Thyroid gland (tissue), 4 donors: Measurements from ENCODE around the gene CLSTN2.

Source experiments
- CTCF ChIP-seq, 6 experiments: fragments of 200-600 bp in 3 of 6; fragments of 450-650 bp in 3 of 6; sonication (generic) in 3 of 6; IDR thresholded peaks; one replicate each; pipeline ENCODE4 v1.5.1; 2016 to 2019; ENCODE audit warnings: antibody characterized with exemption in 6 of 6, mild to moderate bottlenecking in 2 of 6, inconsistent platforms in 1 of 6, moderate library complexity in 1 of 6
- POLR2A ChIP-seq, 2 donors: fragments of 450-650 bp; IDR thresholded peaks; one replicate each; pipeline ENCODE4 v1.6.1; 2017; ENCODE audit warnings: antibody characterized with exemption in 2 of 2, mild to moderate bottlenecking in 2 of 2, moderate library complexity in 1 of 2

- TF ChIP-seq CTCF (IDR thresholded peaks at IDR 0.05): no peak
- no peak for TF ChIP-seq POLR2A (IDR thresholded peaks at IDR 0.05)
These were observed 318.0 kb downstream of the CLSTN2 start for GRCh38 chr3:140252812-140253656.
